Subcutaneous abdominal adipose tissue (tissue), 5 donors: ENCODE results near the gene CAPZB.

ENCODE experiments used
- H3K27ac ChIP-seq: one replicate; pipeline ENCODE4 v1.7.0; 2013; ENCODE audit warnings: low read depth, mild to moderate bottlenecking, inconsistent platforms, low read length, moderate library complexity
- H3K27me3 ChIP-seq, 5 donors: one replicate each; pipeline ENCODE4 v1.7.0; 2013; ENCODE audit warnings: low read length in 5 of 5, inconsistent platforms in 1 of 5; ENCODE audit not compliant: control insufficient read depth in 5 of 5, insufficient read depth in 4 of 5
- H3K36me3 ChIP-seq, 5 donors: one replicate each; pipeline ENCODE4 v1.7.0; 2013; ENCODE audit warnings: low read length in 5 of 5; ENCODE audit not compliant: control insufficient read depth in 5 of 5, insufficient read depth in 5 of 5
- H3K4me1 ChIP-seq, 5 donors: one replicate each; pipeline ENCODE4 v1.7.0; 2013; ENCODE audit warnings: low read length in 5 of 5, mild to moderate bottlenecking in 3 of 5, moderate library complexity in 1 of 5; ENCODE audit not compliant: control insufficient read depth in 5 of 5, insufficient read depth in 5 of 5
- H3K4me3 ChIP-seq, 5 donors: one replicate each; pipeline ENCODE4 v1.7.0; 2013; ENCODE audit warnings: low read length in 5 of 5, low read depth in 1 of 5
- H3K9ac ChIP-seq, 5 donors: one replicate each; pipeline ENCODE4 v1.7.0; 2013; ENCODE audit warnings: low read length in 5 of 5, mild to moderate bottlenecking in 4 of 5, moderate library complexity in 3 of 5
- H3K9me3 ChIP-seq, 5 donors: one replicate each; pipeline ENCODE4 v1.7.0; 2013; ENCODE audit warnings: low read length in 5 of 5; ENCODE audit not compliant: control insufficient read depth in 5 of 5
- donor health status: healthy.
- donor health status: healthy.
- donor health status: healthy.
- donor health status: healthy.
- donor health status: healthy.

CAPZB gene

DNA sequence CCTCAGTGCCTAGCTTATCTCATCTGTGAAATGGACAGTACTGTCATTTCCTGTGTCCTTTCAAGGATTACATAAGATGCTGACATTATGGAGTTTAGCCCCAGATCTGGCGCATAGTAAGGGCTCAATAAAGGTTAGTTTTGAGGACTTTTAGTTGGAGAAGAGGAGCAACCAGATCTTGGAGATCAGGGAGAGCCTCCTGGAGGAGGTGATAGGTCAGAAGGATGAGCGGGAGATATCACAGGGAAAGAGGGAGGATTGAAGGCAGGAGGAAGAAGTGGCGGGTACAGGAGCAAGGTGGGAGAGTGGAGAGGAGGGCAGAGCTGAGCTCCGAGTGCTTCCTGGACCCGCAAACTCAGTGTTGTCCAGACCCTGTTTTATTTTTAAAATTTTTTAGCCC lies 155.7 kb downstream of the CAPZB start:
- Histone ChIP-seq H3K9ac (no peak overlapping the region), H3K4me1 (no peaks in the 10 kb centered on the region), H3K36me3 (peaks cover 0 to 80% (median 56%) of the 10 kb centered on the region in 5 donors), H3K27me3 (no peaks in the 10 kb centered on the region), H3K27ac (no peak overlapping the region), H3K9me3 (no peaks in the 10 kb centered on the region), H3K4me3 (no peak overlapping the region)

DNA sequence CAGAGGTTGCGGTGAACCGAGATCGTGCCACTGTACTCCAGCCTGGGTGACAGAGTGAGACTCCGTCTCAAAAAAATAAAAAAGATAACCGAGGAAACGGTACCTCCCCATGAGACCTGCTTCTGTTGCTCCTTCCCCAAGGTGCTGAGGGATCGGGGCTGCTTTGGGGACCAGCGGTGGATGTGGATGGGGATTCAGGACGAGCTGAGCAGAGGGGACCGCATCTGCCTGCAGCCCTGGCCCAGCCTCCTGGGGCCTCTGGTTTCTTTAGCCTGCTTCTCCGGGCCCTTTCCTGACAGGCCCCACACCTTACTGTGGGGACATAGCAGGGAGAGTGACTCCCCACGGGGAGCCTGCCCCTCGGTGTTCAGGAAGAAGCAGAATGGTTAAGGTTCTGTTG lies 156.2 kb downstream of the CAPZB start:
- Histone ChIP-seq H3K27me3 (no peaks in the 10 kb centered on the region), H3K27ac (no peak overlapping the region), H3K9ac (no peak overlapping the region), H3K4me3 (no peak overlapping the region), H3K36me3 (peaks cover 0 to 85% (median 60%) of the 10 kb centered on the region in 5 donors), H3K4me1 (no peaks in the 10 kb centered on the region), H3K9me3 (no peaks in the 10 kb centered on the region)

DNA sequence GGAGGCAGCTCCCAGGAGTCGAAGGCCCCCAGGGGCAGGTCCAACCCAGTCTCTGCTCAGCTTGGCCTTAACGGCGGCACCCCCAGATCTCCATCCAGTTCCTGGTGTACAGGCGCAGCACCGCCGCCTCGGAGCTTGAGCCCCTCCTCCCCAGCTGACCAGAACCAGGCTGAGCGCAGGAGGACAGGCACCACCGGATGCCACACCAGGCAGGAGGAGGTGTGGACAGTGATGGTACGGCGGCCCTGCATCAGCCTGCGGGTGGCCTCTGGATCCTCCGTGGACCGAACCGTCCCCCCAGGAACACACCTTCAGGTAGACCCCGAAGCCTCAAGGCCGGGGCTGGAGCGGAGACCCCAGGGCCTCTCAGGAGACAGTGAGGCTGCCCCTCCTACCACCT lies 156.9 kb downstream of the CAPZB start:
- peaks cover 0 to 89% (median 67%) of the 10 kb centered on the region in 5 donors for H3K36me3 ChIP-seq
- H3K27ac ChIP-seq, result no peak overlapping the region
- no peak overlapping the region for H3K4me3 ChIP-seq
- no peaks in the 10 kb centered on the region for H3K27me3 ChIP-seq
- H3K4me1 ChIP-seq, result no peaks in the 10 kb centered on the region
- no peak overlapping the region for H3K9ac ChIP-seq
- H3K9me3 ChIP-seq, result no peaks in the 10 kb centered on the region

DNA sequence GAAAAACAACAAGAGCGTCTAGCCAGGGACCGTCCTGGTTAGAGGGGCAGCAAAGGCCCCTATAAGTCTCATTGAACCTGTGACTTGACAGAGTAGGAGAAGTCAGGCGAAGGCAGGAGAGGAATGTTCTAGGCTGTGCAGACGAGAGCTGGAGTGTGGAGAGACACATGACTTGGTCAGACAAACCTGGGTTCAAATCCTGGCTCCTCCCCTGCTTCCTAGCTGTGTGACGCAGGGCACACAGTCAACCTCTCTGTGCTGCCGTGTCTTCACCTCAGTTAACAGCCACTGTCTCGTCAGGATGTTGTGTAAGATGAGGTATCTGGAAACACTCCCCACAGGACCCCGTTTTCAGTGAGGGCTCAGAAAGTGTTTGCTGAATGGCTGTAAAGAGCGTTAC lies 157.6 kb downstream of the CAPZB start:
- no peak overlapping the region for H3K27ac ChIP-seq
- H3K9ac ChIP-seq, result no peak overlapping the region
- no peaks in the 10 kb centered on the region for H3K9me3 ChIP-seq
- H3K36me3 ChIP-seq, result peaks cover 0 to 83% (median 67%) of the 10 kb centered on the region in 5 donors
- H3K4me3 ChIP-seq, result no peak overlapping the region
- no peaks in the 10 kb centered on the region for H3K27me3 ChIP-seq
- H3K4me1 ChIP-seq, result no peaks in the 10 kb centered on the region

DNA sequence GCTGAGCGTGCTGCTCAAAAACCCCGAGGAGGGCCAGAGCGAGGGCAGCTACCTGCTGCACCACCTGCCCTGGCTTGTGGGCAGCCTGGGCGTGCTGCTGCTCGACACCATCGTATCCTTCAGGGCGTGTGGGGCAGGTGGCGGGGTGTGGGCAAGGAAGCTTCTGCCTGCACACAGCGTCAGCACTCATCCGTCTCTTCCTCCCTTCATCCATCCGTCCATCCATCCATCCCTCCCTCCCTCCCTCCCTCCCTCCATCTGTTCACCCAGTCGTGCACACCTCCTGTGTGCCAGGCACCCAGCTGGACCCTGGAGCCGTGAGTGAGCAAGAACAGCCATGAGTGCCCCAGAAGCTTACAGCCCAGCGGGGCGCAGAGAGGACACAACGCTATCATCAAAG lies 158.0 kb downstream of the CAPZB start:
- H3K27ac ChIP-seq, result no peak overlapping the region
- peaks cover 0 to 83% (median 67%) of the 10 kb centered on the region in 5 donors for H3K36me3 ChIP-seq
- H3K9me3 ChIP-seq, result no peaks in the 10 kb centered on the region
- H3K4me1 ChIP-seq, result no peaks in the 10 kb centered on the region
- H3K9ac ChIP-seq, result no peak overlapping the region
- no peak overlapping the region for H3K4me3 ChIP-seq
- H3K27me3 ChIP-seq, result no peaks in the 10 kb centered on the region

DNA sequence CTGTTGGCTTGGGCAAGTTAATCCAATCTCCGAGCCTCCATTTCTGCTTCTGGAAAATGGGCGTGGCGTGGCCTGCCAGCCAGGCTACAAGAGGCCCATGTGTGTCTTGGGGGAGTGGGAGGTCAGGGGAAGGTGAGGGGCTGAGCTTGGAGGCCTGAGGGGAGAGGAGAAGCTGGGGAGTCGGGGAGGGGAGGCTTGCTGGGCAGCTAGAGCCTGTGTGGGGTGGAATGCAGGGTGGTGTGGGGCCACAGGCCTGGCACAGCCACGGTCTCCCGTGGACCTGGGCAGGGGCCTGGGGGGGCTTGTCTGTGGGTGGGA lies 158.6 kb downstream of the CAPZB start:
- H3K4me3 ChIP-seq, result no peak overlapping the region

DNA sequence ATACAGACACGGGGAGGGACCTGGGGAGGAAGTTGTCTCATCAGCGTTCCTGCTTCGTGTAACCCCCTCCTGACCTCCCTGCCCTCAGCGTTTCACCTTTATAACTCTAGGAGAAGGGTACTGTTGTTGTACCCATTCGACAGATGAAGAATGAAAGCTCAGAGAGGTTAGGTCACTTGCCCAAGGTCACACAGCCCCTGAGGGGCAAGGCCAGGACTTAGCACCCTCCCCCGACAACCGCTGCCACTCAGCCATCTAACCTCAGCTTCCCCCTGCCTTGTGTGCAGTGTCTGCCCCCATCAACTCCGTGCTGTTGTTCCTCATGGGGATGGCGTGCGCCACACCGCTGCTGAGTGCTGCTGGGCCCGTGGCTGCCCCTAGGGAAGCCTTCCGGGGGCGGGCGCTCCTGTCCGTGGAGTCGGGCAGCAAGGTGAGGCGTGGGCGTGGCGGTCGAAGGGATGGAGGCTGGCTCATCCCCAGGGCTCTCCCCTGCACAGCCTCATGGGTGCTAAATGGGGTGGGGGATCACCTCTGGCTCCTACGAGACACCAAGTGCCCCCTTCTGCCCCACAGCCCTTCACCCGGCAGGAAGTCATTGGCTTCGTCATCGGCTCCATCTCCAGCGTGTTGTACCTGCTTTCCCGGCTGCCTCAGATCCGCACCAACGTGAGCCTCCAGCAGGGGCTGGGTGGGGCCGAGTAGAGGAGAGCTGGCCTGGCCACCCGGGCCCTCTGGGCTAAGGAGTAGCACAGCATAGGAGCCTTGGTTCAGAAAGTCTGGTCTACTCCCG lies 159.2 kb downstream of the CAPZB start:
- H3K9me3 ChIP-seq, result no peaks in the 10 kb centered on the region
- H3K27me3 ChIP-seq, result no peaks in the 10 kb centered on the region
- no peak overlapping the region for H3K4me3 ChIP-seq
- H3K4me1 ChIP-seq, result no peaks in the 10 kb centered on the region
- peaks cover 0 to 77% (median 70%) of the 10 kb centered on the region in 5 donors for H3K36me3 ChIP-seq
- H3K27ac ChIP-seq, result no peak overlapping the region
- H3K9ac ChIP-seq, result no peak overlapping the region

More for the DNA sequence above, 158.6 kb downstream of the CAPZB start:
- Histone ChIP-seq H3K27me3 (no peaks in the 10 kb centered on the region), H3K4me1 (no peaks in the 10 kb centered on the region), H3K27ac (no peak overlapping the region), H3K9ac (no peak overlapping the region), H3K9me3 (no peaks in the 10 kb centered on the region), H3K36me3 (peaks cover 0 to 82% (median 69%) of the 10 kb centered on the region in 5 donors)

DNA sequence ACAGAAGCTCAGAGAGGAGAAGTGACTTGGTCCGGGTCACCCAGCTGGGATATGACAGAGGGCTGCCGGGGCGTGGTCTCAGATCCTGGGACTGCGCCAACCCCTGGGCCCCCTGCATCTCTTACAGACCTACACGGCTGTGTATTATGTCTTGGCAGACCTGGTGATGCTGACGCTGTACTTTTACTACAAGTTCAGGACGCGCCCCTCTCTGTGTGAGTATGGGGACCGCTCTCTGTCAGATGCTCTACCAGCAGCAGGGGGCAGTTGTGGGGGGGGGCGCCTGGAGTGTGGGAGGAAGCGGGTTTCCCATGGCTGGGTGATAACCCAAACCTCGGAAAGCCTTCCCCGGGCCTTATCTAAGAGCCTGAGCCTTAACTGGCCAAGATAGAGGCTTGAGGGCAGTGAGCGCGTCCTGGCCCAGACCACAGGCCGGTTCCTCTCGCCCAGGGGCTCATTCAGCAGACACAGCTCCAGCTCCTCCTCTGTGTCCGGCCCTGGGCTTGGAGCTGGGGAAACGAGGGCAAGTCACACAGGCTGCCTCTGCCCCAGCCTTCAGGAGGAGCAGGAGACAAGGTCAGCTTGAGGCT lies 159.9 kb downstream of the CAPZB start:
- no peak overlapping the region for H3K27ac ChIP-seq
- no peak overlapping the region for H3K4me3 ChIP-seq
- peaks cover 0 to 76% (median 69%) of the 10 kb centered on the region in 5 donors for H3K36me3 ChIP-seq
- no peaks in the 10 kb centered on the region for H3K27me3 ChIP-seq
- no peaks in the 10 kb centered on the region for H3K4me1 ChIP-seq
- H3K9ac ChIP-seq, result no peak overlapping the region
- H3K9me3 ChIP-seq, result no peaks in the 10 kb centered on the region

DNA sequence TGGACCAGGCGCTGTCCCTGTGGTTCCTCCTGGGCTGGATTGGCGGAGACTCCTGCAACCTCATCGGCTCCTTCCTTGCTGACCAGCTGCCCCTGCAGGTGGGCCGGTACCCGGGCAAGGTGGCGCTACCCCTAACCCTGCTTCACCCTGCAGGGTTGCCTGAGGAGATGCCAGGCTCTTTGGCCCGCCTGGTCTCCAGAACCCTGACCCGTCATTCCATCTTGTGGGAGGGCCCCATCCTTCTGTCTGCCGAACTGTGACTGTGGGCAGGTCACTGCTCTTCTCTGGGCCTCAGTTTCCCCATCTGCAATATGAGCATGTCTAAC lies 160.7 kb downstream of the CAPZB start:
- Histone ChIP-seq H3K9ac (no peak overlapping the region), H3K27ac (no peak overlapping the region), H3K36me3 (peaks cover 0 to 71% (median 62%) of the 10 kb centered on the region in 5 donors), H3K9me3 (no peaks in the 10 kb centered on the region), H3K4me3 (no peak overlapping the region), H3K27me3 (no peaks in the 10 kb centered on the region), H3K4me1 (no peaks in the 10 kb centered on the region)

DNA sequence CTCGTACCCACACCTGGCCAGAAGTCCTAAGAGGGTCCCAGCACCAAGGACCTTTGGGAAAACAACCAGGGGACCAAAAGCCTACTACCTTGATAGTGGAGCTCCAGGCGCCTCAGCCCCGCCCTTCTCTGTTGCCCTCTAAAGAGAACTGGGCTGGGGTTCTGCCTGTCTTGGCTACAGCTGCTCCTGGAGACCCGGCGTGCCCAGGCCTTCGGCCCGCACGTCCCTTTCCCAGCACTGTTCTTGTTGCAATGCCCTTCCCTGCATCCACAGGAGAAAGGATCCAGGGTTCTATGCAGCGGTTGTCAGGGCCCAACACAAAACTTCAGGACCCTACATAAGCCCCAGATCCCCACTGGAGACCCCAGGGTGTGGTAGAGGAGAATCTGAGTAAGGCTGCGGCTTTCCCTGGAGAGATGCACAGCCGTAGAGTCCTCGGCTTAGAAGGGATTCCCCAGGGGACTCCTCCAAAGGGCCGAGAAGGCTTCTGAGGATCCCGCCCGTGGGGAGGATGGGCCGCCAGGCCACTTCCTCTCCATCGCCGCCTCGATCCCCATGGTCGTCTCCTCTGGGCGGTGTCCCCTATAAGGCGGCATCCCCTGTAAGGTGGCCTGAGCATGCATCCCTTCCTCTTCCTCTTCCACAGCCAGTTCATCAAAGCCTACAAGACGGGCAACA lies 161.2 kb downstream of the CAPZB start:
- H3K4me3 ChIP-seq, result no peak overlapping the region
- no peak overlapping the region for H3K9ac ChIP-seq
- no peaks in the 10 kb centered on the region for H3K4me1 ChIP-seq
- H3K27ac ChIP-seq, result no peak overlapping the region
- no peaks in the 10 kb centered on the region for H3K27me3 ChIP-seq
- H3K36me3 ChIP-seq, result peaks cover 0 to 72% (median 66%) of the 10 kb centered on the region in 5 donors
- H3K9me3 ChIP-seq, result no peaks in the 10 kb centered on the region
